HG03097 (cell line): Measurements from ENCODE around the gene GRIP2.

Source experiments
- ATAC-seq: cut with Tn5 transposase; IDR thresholded peaks from one replicate; pipeline ENCODE4 v1.9.1; 2021; ENCODE audit not compliant: unreplicated experiment, low FRiP score

The GRIP2 gene

GRCh38 chr3:14562121-14562890 is 22.2 kb upstream of the GRIP2 start:
- ATAC-seq, result no peak

DNA sequence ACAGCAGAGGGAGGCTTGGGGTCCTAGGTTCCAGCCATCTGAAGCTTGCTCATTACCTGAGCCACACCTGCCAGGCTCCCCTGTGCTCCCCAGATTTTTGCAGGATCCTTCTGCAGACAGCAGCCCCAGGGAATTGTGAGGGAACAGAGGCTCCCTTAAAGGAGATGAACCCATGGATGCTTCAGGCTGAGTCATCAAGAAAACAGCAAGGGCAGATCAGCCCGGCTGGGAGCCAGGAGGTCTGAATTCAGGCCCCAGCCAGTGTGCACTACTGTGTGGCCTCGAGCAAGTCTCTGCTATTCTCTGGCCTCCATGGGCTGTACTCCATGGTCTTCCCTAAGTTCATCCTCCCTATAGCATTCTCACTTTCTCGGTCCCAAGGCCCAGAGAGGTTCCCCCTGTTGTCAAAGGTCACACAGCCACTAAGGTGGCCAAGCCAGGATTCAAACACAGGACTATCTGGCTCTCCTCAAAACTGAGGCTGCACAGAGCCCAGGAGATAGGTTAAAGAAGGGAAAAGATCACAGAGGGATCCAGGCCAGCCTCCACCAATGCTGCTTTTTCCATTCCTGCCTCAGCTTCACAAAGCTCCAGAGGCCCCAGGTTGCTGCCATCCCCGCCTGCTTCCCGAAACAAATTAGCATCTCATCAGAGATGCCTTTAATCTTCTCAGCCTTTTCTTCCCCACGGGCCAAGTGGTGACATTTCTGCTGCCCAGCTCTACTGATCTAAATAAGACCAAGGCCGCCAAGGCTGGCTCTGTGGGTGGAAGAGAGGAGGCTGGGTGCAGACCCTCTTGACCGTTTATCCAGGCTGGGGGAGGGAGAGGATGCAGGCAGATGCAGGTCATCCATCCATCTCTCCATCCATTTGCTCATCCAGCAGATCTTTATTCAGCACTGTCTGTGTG is 21.2 kb upstream of the GRIP2 start:
- no peak for ATAC-seq

- ATAC-seq, result no peak
Observed at GRCh38 chr3:14560110-14560509, 20.0 kb upstream of the GRIP2 start.

DNA sequence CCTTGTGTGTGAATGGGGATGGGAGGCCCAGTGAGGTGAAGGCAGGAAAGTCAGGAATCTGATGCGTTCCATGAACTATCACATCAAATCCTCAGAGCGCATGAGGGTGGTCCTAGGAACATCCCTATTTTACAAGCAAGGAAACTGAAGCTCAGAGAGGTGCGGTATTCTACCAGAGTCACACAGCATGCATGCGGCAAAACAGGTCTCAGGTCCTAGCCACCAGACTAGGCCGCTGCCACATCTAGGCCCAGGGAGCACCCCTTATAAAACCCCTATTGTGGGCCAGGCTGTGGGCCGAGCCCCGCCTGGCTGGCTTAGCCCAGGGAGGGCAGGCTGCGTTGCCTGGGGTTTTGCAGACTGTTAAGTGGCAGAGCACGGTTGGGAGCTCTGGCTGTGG is 17.9 kb upstream of the GRIP2 start:
- no peak for ATAC-seq

GRCh38 chr3:14555835-14556234 is 15.7 kb upstream of the GRIP2 start:
- no peak for ATAC-seq

DNA sequence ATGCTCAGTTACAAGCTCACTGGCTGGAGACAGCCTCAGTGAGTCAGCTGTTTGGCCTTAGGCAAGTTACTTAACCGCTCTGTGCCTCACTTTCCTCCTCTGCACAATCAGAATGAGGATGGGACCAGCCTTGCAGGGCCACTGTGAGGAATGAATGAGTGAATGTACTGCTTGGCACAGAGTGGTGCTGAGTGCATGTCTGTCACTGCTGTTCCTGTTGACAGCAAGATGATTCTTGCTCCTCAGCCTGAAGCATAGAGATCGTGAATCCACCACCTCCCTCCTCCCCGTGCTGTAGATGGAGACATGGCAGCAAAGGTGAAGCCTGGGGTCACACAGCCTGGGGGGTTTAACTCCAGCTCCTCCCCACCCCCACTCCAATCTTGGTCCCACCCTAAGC is 14.6 kb upstream of the GRIP2 start:
- ATAC-seq, result no peak

- ATAC-seq, result no peak
Observed at GRCh38 chr3:14553871-14554270, 13.7 kb upstream of the GRIP2 start.

GRCh38 chr3:14552717-14553116 is 12.6 kb upstream of the GRIP2 start:
- no peak for ATAC-seq

GRCh38 chr3:14552041-14552648 is 12.0 kb upstream of the GRIP2 start:
- ATAC-seq, result no peak

- no peak for ATAC-seq
Observed at GRCh38 chr3:14550651-14551611, 10.8 kb upstream of the GRIP2 start.

GRCh38 chr3:14550181-14550580 is 10.0 kb upstream of the GRIP2 start:
- ATAC-seq, result no peak

DNA sequence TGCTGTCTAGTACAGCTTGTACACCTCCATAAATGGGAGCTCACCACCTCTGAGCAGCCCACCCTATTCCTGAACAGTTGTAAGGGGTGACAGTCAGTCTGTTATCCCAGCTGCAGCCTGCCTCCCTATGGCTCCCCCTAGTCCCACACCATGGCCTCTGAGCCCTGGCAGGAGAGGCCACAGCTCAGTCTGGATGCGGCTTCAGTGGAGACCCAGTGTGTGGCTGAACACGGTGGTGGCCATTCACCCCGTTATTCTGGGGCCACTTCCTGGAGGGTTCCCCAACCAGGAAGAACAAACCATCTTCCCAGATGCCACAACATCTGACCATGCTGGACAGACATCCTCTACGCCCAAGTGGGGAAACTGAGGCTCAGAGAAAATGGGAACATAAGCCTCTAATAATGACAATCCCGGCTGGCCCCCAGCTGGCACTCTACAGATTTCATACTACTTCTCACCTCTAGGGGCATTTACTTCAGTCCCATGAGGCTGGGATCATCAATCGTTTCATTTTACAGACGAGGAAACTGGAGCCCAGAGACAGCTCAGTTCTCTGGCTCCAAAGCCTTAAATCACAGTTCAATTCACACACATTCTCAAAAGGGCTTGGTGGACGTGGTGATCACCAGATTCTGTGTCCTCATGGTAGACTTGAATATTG is 9.2 kb upstream of the GRIP2 start:
- ATAC-seq, result no peak

DNA sequence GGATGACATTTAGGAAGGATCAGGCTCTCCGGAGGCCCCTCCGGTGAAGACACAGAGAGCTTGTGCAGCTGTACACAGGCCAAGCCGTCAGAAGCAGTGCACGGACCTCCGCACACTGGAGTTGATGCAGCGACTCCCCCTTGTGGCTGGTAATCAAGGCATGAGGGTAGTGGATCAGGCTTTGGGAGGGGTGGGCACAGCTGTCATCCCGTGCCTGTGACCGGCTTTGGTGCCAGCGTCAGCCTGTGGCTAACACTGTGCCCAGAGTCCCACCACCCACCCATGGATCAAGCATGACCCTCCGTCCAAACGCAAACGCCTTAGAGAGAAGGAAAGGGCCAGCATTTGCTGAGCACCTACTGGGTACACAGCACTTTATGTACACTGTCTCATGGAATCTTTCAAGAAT is 8.2 kb upstream of the GRIP2 start:
- no peak for ATAC-seq

GRCh38 chr3:14547693-14548092 is 7.6 kb upstream of the GRIP2 start:
- no peak for ATAC-seq

DNA sequence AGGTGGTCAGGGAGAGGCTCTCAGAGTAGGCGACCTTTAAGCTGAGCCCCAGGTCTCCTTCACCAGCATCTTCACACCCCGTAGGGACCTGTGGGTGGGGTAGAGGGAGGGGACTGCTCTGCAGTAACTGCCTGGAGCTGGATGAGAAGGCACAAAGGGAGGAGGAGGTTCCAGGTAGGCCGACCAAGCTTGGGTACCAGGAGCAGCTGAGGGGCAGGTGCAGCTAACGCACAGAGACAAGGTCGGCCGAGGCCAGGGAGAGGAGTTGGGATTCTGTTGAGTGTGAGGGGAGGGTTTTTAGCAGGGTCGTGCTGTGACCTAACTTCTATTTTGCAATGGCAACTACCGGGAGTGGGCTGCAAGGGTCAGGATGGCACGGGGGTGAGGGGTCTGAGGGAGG is 5.9 kb upstream of the GRIP2 start:
- ATAC-seq, result no peak

- no peak for ATAC-seq
Observed at GRCh38 chr3:14545251-14545635, 5.1 kb upstream of the GRIP2 start.

GRCh38 chr3:14544282-14545250 is 4.4 kb upstream of the GRIP2 start:
- no peak for ATAC-seq

GRCh38 chr3:14543446-14543845 is 3.3 kb upstream of the GRIP2 start:
- ATAC-seq, result no peak

- ATAC-seq, result no peak
Observed at GRCh38 chr3:14542656-14543055, 2.5 kb upstream of the GRIP2 start.
